Inflammatory macrophage treated with lipopolysaccharide for 1 hour (primary cell): Measurements from ENCODE around the gene CLTCL1.
"Not testable (repeated sequence)": the region's sequence is repeated elsewhere in the genome, so short reads cannot be mapped to it uniquely, and the experiment has no call there.

ENCODE experiments used
- DNase-seq, 2 donors: peaks; one replicate each; pipeline ENCODE4 v3.0.0-alpha.2; 2020 to 2022

The CLTCL1 gene

GRCh38 chr22:19290400-19291217 lies 910 bp downstream of the CLTCL1 start:
- no peak for DNase-seq

GRCh38 chr22:19289475-19290161 lies 1.9 kb downstream of the CLTCL1 start:
- DNase-seq = no peak

- no peak for DNase-seq
These were observed 3.6 kb downstream of the CLTCL1 start for GRCh38 chr22:19287889-19288288.

GRCh38 chr22:19287076-19287707 lies 4.3 kb downstream of the CLTCL1 start:
- no peak for DNase-seq

- no peak for DNase-seq
These were observed 5.7 kb downstream of the CLTCL1 start for GRCh38 chr22:19285831-19286230.

- not testable (repeated sequence) for DNase-seq
These were observed 12.4 kb downstream of the CLTCL1 start for GRCh38 chr22:19279143-19279542.

GRCh38 chr22:19277785-19278184 lies 13.7 kb downstream of the CLTCL1 start:
- DNase-seq = no peak

- no peak for DNase-seq
These were observed 15.5 kb downstream of the CLTCL1 start for GRCh38 chr22:19275919-19276600.

GRCh38 chr22:19275513-19275912 lies 16.0 kb downstream of the CLTCL1 start:
- no peak for DNase-seq

- DNase-seq = no peak
These were observed 16.4 kb downstream of the CLTCL1 start for GRCh38 chr22:19275104-19275503.

GRCh38 chr22:19271856-19272535 lies 19.5 kb downstream of the CLTCL1 start:
- DNase-seq = no peak

GRCh38 chr22:19271273-19271855 lies 20.2 kb downstream of the CLTCL1 start:
- DNase-seq = no peak

GRCh38 chr22:19270873-19271272 lies 20.6 kb downstream of the CLTCL1 start:
- no peak for DNase-seq

- no peak for DNase-seq
These were observed 24.9 kb downstream of the CLTCL1 start for GRCh38 chr22:19266547-19267086.

GRCh38 chr22:19265779-19266178 lies 25.7 kb downstream of the CLTCL1 start:
- no peak for DNase-seq

- no peak for DNase-seq
These were observed 30.7 kb downstream of the CLTCL1 start for GRCh38 chr22:19260804-19261203.

- DNase-seq = no peak
These were observed 31.3 kb downstream of the CLTCL1 start for GRCh38 chr22:19260194-19260593.

GRCh38 chr22:19258968-19259288 lies 32.6 kb downstream of the CLTCL1 start:
- DNase-seq = not testable (repeated sequence)

- no peak for DNase-seq
These were observed 33.1 kb downstream of the CLTCL1 start for GRCh38 chr22:19258371-19258770.

- not testable (repeated sequence) for DNase-seq
These were observed 35.2 kb downstream of the CLTCL1 start for GRCh38 chr22:19256362-19256761.

GRCh38 chr22:19253143-19253542 lies 38.4 kb downstream of the CLTCL1 start:
- no peak for DNase-seq
